Measurements from ENCODE around the gene GPX4. TPM values are rescaled to one million over a fixed set of nuclear protein-coding genes. Genes with fewer than 3 reads are reported as not detected.

Gene GPX4
- total and polyA plus RNA-seq, 12 donors = 332 to 1,424 (median 704) TPM

DNA sequence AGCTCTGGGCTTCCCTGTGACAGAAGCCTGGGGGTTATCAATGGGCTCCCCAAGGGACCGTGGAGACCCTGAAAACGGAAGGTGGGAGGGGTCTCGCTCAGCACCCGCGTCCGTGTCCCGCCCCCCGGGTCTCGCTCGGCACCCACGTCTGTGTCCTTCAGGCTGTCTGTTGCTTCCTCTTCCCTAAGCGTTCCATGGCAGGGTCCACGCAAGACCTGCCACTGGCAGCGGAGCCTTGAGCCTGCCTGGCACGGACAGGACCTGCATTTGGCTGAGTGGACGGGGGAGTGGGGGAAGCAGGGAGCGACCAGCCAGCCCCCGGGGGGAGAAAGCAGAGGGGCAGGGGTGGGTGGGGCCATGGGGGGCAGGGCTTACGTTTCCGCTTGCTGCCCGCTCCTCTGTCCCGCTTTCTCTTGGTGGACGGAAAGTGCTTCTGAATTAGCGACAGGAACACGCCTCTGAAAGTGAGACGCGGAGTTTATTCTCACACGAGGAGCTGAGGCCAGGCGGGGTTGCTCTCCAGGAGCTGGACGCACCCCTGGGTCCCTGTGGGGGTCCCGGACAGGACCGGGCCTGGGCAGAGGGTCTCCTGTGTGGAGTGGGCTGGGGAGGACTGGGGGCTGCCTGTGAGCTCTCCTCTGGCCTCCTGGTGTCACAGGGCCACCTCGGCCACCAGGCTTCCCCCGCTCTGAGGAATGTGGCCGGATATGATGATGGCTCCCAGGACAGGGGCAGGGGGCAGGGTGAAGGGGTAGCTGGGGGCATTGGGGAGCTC lies 12.0 kb downstream of the GPX4 start:
- intact Hi-C loops (cut with DNase I) = no loop called here
- Histone ChIP-seq H3K4me3 (no peak overlapping the region), H3K36me3 (replicated peaks in 1 of 2) (peaks cover 0 to 94% of the 10 kb centered on the region in 2 donors), H3K9me3 (replicated peaks in 1 of 3) (no peaks in the 10 kb centered on the region), H3K27ac (no peak overlapping the region), H3K4me1 (replicated peaks in 1 of 2) (peaks cover 26 to 30% of the 10 kb centered on the region in 2 donors), H3K27me3 (no peaks in the 10 kb centered on the region)
- no peak for DNase-seq
- WGBS, 4 donors = 84 to 91% (median 90%) methylated on average over 11 to 35 of the region's 35 CpGs
- TF ChIP-seq POLR2A (IDR thresholded peaks at IDR 0.05) = no peak
- no peak for TF ChIP-seq CTCF (IDR thresholded peaks at IDR 0.05)

GRCh38 chr19:1116726-1117581 lies 13.2 kb downstream of the GPX4 start:
- TF ChIP-seq POLR2A (IDR thresholded peaks at IDR 0.05) (no peak), CTCF (IDR thresholded peaks at IDR 0.05) (no peak)
- Histone ChIP-seq H3K9me3 (replicated peaks in 1 of 3) (no peaks in the 10 kb centered on the region), H3K27me3 (no peaks in the 10 kb centered on the region), H3K27ac (no peak overlapping the region), H3K4me3 (no peak overlapping the region), H3K4me1 (replicated peaks in 1 of 2) (peaks cover 15 to 23% of the 10 kb centered on the region in 2 donors), H3K36me3 (replicated peaks in 1 of 2) (peaks cover 0 to 98% of the 10 kb centered on the region in 2 donors)
- DNase-seq = peak in 1 of 7 donors; percentile 25
- intact Hi-C loops (cut with DNase I) = no loop called here
- WGBS, 4 donors = 89 to 92% (median 90%) methylated on average over 18 to 52 of the region's 52 CpGs

GRCh38 chr19:1117654-1118053 lies 13.9 kb downstream of the GPX4 start:
- peaks cover 0 to 98% of the 10 kb centered on the region in 2 donors for H3K36me3 ChIP-seq (replicated peaks in 1 of 2)
- TF ChIP-seq POLR2A (IDR thresholded peaks at IDR 0.05) (no peak), CTCF (IDR thresholded peaks at IDR 0.05) (no peak)
- no peaks in the 10 kb centered on the region for H3K27me3 ChIP-seq
- no peak overlapping the region for H3K4me3 ChIP-seq
- peaks cover 10 to 16% of the 10 kb centered on the region in 2 donors for H3K4me1 ChIP-seq (replicated peaks in 1 of 2)
- no peak for DNase-seq
- WGBS, 4 donors = 94 to 97% (median 95%) methylated on average over 9 to 16 of the region's 16 CpGs
- intact Hi-C loops (cut with DNase I) = no loop called here
- no peak overlapping the region for H3K27ac ChIP-seq
- no peaks in the 10 kb centered on the region for H3K9me3 ChIP-seq (replicated peaks in 1 of 3)

- intact Hi-C loops (cut with DNase I) = no loop called here
- Histone ChIP-seq H3K27me3 (no peaks in the 10 kb centered on the region), H3K9me3 (replicated peaks in 1 of 3) (no peaks in the 10 kb centered on the region), H3K36me3 (replicated peaks in 1 of 2) (peaks cover 0 to 100% of the 10 kb centered on the region in 2 donors), H3K4me1 (replicated peaks in 1 of 2) (peaks cover 0 to 8% of the 10 kb centered on the region in 2 donors), H3K27ac (no peak overlapping the region), H3K4me3 (no peak overlapping the region)
- WGBS, 4 donors = 93 to 95% (median 94%) methylated on average over 26 to 34 of the region's 34 CpGs
- TF ChIP-seq CTCF (IDR thresholded peaks at IDR 0.05) (no peak), POLR2A (IDR thresholded peaks at IDR 0.05) (no peak)
- peak in 1 of 7 donors; percentile 25 for DNase-seq
Observed at GRCh38 chr19:1118999-1119398, 15.2 kb downstream of the GPX4 start.
